ENCODE data around the gene NIN.

Gene NIN, protein sequence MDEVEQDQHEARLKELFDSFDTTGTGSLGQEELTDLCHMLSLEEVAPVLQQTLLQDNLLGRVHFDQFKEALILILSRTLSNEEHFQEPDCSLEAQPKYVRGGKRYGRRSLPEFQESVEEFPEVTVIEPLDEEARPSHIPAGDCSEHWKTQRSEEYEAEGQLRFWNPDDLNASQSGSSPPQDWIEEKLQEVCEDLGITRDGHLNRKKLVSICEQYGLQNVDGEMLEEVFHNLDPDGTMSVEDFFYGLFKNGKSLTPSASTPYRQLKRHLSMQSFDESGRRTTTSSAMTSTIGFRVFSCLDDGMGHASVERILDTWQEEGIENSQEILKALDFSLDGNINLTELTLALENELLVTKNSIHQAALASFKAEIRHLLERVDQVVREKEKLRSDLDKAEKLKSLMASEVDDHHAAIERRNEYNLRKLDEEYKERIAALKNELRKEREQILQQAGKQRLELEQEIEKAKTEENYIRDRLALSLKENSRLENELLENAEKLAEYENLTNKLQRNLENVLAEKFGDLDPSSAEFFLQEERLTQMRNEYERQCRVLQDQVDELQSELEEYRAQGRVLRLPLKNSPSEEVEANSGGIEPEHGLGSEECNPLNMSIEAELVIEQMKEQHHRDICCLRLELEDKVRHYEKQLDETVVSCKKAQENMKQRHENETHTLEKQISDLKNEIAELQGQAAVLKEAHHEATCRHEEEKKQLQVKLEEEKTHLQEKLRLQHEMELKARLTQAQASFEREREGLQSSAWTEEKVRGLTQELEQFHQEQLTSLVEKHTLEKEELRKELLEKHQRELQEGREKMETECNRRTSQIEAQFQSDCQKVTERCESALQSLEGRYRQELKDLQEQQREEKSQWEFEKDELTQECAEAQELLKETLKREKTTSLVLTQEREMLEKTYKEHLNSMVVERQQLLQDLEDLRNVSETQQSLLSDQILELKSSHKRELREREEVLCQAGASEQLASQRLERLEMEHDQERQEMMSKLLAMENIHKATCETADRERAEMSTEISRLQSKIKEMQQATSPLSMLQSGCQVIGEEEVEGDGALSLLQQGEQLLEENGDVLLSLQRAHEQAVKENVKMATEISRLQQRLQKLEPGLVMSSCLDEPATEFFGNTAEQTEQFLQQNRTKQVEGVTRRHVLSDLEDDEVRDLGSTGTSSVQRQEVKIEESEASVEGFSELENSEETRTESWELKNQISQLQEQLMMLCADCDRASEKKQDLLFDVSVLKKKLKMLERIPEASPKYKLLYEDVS (N-terminal part only)

DNA sequence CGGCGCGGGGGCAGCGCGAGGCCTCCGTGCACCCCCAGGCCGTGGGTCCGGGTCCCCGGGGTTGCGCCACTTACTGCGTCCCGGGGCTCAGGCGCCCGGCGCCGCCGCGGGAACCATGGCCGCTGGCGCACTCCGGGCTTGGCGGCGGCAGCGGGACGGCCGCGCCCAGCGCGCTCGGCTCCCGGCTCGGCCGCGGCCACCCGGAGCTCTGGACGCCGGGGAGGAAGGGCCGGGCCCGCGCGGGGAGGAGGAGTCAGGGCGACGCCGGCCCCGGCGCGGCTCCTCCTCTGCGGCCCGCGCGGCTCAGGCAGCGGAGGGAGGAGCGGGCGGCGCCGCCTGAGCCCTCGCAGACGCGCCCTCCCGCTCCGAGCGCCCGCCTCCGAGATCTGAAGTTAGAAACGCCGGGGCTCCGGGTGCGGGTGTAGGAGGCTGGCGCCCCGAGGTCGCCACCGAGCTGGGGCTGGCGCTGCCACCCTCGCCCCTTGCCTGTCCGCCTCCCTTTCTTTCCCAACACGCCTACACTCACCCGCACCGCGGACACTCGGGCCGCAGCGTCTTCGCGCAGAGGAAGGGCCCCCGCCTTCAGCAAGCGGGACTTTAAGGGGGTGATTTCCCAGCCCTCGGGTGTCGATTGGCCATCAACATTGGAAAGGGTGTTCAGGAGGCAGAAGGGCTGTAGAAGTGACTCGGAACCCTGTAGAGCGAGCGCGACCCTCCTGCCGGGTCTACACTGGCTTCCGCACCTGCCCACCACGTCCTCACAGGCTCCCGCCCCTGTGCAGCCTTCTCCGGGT is at the start of gene NIN:
Gene NIN, minus strand, starts transcription at position 231 of the 794 bp plus-strand sequence. CDS start 9,106 bp downstream, outside the sequence.
- peak; percentile 53 for DNase-seq (ENCODE audit: low spot score)

DNA sequence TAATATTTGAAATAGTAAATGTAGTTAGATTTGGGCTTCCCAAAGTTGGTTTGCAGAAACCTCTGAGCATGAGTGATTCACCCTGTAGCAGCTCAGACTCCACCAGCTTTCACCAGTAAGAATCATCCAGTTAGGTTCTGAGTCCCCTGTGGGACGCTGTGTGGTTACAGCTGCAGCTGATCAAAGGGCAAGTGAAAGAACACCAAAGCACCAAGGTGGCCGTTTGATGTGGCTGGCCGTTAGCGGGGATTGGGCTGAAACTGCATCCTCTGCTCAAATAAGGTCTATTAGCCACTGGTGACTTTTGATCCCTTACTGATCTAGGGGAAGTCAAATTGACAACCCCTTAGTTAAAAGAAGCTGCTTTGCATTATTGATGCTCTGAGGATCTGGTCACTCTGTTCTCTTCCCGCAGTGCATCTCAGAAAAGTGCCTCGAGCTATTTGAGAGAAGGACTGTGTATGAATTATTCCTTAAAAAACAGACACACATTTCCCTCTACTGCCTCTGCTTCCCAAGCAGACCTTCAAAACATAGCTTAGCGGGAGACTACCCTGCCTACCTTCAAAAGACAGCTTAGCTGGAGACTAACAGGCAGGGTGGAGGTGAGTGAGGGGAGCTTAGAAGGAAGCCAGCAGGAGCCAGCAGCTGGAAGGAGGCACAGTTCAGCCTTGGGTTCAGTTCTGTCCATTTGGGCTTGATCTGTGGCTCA is 44.6 kb upstream of the NIN start:
- peak; percentile 24 for DNase-seq (ENCODE audit: low spot score)

DNA sequence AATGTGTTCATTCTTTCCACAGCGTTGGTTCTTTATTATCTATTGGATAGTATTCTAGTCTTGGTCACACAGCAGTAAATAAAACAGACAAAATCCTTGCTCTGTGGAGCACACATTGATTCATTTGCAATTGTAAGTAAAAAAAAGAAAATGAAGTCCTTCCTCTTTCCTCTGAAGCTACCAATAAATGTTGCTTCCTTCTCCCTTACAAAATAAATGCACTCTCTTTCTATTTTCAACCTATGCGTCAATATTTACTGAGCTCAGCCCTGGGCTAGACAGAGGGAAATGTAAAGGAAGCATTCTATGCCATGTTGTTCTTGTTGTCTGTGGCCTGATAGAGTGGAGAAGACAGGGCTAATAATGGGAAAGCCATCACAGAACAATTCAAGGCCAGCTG is 43.8 kb upstream of the NIN start:
- DNase-seq (ENCODE audit: low spot score): peak; percentile 19

DNA sequence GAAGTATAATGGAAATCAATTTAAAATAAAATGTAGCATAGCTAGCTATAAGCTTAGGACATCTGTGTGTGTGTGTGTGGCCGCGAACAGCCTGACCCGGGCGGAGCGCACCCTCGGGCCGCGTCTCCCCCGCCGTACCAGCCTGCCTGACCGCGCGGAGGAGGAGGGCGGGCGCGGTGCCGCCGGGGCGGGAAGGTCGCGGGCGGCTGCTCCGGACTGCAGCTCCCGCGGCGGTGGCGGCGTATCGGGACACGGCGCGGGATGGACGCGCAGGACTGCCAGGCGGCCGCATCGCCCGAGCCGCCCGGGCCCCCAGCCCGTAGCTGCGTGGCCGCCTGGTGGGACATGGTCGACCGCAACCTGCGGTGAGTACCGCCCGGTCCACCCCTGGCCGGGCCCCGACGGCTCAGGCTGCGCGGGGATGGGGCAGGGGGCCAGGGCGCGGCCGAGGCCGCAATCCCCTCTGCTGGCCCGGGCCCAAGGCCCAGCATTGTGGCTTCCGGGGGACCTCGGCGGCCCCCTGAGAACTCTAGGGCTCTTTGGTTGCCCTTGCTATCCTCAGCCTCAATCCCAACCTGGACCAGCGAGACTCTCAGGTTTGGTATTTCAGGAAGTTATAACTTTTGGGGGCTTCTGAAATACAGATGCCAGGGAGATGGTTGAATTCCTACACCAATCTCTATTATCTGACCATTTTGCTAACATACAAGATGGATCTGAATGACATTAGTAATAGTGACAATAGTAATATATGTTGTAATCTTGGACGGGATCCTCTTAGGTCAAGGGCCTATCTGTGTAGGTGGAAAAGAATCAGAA is 41.2 kb upstream of the NIN start, which contains the start of gene ABHD12B:
Gene ABHD12B, plus strand, starts transcription at position 140 of the 819 bp plus-strand sequence. Its CDS starts 122 bp downstream, at position 262.
- DNase-seq (ENCODE audit: low spot score): no peak

DNA sequence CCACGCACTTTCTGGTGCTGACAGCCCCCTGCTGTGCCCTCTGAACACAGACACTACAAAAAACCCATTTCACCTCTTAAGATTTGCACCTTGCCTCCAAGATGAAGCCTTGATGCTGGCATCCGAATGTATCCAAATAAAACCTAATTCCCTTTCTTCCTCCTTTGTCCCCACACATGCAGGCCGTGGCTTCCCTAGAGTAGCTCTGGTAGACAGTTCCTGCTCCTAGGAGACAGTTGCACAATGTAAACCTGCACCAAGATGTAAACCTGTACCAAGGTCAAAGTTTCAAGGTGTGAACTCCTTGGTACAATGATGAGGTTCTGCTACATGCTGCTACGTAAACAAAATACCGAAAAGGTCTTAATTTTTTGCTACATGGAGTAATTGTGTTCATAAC is 40.3 kb upstream of the NIN start:
- DNase-seq (ENCODE audit: low spot score): no peak

DNA sequence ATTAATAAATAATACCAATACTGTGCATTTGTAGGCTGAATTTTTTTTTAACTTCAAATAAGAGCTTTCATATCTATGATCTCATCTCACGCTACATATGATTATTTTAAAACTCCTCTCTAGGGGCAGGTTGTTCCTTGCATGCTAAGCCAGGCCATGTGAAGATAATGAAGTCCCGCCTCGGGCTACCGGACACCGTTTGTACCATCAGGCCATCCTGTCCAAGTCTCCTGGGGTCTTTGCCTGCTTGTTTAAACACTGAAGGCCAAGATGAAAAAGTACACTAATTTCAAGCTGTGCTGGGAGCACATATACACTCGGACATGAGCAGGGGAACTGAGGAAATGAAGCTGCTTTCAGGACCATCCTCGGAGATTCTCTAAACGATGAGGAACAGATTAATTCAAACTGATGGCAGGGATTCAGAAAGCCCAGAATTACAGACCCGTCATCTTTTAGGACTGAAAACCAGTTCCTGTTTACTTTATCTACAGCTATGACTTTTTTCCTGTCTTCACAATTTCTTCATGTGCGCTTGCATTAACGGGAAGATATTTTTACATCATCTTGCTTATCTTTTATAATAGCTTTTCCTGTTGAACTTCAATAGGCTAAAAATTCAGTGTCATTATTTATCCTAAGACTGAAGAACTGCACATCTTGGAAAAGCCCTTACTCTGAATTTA is 34.6 kb upstream of the NIN start:
- no peak for DNase-seq (ENCODE audit: low spot score)

DNA sequence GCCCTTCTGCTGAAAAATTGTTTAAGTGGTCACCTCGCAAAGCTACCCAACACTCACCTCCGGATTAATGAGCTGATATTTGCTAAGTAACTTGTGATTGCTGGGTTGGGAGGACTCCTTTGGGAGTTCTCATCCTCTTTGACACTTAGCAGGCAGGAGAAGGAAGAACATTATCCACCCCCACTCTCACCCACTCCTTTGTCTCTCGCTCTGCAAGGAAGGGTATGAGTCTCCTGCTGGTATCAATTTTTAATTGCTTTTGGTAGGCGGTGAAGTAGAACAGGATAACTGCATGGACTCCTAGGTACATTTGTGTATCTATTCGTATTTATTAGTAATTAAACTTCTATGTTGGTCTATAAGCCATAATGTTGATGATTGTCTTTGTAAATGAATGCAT is 34.0 kb upstream of the NIN start:
- DNase-seq (ENCODE audit: low spot score): no peak

DNA sequence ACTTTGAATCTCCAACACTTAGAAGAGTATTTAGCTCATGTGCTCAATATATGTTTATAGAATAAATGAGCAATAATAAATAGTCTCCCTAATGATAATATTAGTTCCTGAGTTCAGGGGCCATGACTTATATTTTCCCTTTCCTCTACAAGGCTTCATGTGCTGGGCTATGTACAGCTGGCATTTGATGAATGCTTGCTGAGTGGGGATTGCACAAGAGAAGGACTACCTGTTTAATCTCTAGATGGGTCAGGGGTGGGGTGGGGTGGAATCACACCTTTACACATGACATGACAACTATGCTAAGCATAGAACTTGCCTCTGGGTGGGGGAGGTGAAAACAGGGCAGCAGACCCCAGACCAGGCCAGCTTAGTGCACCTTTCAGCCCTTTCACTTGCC is 33.3 kb upstream of the NIN start:
- no peak for DNase-seq (ENCODE audit: low spot score)

DNA sequence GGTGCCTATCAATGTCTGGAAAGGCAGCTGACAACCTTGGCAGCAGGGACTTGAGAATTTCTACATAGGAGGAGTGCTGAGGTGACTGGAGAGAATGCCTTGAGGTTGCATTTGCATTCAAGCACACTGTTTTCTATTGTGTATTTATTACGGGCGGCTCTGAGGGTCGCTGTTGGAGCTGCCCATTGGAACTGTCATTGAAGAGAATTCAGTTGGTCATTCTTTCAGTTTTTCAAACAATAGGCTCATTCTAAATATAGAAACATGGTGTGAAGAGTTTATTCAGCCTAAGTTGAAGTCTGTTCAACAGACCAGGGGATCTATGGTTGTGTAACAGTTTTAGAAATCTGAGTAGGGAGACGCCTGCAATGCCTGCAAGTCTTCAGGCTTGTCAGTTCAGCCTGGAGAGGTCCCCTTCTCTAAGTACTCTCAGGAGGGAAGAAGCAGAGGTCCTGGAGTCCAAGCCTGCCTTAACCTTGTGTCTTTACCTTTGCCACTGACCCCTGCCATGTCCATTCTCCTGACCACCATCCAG is 31.1 kb upstream of the NIN start:
- no peak for DNase-seq (ENCODE audit: low spot score)

DNA sequence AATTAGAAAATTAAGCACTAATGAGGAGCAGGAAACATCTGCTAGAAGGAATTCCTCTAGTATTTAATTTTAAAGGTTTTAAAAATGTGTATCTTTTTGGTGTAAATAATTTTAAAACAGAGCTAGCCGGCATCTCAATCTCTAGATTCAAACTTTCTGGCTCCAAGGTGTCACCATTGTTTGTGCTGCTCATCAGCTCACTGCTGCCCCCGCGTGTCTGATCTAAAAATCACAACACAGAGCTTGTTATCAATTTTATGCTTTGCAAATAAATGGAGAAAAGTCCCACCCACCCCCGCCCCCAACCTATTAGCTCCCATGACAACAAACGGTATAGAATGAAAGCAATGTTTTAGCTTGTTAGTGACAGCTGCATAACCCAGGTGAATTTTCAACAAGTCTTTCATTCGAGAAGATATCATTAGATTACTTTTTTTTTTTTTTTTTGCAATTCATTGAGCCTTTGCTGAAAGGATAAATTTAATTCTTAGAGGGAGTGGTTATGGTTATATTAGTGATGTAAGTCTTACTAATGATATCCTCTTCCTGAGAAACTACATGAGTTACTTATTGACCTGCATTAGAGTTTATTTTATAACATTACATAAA is 29.6 kb upstream of the NIN start:
- peak; percentile 56 for DNase-seq (ENCODE audit: low spot score)

DNA sequence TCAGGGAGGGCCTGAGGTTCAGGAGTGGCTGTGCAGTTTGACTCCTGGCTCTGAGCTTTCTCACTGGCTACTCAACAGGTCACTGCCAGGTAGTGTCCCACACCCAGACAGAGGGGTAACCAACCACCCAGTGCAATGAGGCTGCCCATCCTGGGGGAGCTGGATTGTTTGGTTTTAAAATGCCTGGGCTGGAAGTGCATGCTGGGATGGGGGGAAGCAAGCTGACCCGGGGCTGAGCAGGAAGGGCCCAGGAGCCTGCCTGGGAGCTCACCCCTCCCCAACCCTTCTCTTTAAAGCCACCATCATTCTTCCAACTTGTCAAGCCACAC is 28.3 kb upstream of the NIN start:
- peak; percentile 19 for DNase-seq (ENCODE audit: low spot score)

DNA sequence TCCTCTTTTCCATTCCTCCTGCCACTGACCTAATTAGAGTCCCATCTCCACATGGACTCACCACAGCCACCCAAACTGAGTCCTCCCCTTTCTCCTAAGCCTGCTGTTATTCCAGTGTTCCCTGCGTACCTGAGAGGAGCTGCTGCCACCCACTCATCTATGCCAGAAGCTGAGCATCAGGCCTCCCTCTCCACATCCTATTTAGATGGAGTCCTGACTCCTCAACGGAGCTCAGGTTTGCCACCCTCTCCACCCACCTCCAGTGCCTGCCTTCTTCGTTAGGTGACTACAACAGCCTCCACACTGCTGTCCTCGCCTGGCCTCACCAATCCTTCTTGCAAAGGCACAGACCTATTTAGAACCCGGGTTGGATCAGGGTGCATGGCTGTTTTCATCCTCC is 25.7 kb upstream of the NIN start:
- no peak for DNase-seq (ENCODE audit: low spot score)

DNA sequence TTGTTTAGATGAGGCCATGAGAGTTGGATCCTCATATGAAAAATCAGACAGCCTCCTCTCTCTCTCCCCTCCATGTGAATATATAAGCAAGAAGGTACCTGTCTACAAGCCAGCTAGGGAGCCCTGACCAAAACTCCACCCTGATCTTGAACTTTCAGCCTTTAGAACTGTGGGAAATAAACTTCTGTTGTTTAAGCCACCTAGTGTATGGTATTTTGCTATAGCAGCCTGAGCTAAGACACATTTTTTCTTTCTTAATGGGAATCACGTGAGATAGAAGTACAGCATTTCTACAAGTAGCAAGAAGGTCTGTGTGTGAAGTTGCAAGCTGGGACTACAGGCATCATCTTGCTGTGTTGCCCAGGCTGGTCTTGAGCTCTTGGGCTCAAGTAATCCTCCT is 24.6 kb upstream of the NIN start:
- DNase-seq (ENCODE audit: low spot score): no peak

DNA sequence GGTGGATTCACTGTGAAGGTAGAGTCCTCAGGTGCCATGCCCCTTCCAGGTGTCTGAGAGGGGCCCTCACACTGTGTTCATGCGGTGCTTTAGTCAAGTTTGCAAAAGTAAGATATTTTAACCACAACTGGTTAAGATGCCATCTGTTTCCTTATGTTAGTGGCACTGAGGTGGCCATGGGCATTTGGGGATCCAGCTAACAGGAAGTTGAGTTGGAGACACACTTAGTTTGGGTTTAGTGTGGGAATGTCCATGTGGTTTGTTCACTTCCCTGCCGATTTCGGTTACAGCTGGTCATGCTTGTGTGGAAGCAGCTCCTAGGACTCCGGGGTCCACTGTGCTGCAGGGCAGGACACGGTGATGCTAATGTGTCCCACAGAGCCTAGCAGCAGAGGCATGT is 23.6 kb upstream of the NIN start:
- DNase-seq (ENCODE audit: low spot score): no peak

DNA sequence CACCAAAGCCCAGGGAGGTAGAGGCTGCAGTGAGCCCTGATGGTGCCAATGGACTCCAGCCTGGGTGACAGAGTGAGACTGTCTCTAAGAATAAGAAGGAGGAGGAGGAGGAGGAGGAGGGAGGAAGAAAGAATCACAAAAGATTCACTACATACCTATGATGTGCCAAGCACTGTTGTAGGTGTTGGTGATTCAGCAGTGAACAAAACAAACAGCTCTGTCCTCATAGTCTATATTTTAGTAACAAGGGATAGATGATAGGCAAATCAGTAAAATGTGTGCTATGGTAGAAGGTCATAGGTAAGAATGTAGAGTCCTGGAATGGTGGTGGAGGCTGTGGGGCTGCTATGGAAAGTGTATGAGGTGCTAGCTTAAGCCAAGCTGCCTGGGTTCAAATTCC is 22.9 kb upstream of the NIN start:
- no peak for DNase-seq (ENCODE audit: low spot score)

DNA sequence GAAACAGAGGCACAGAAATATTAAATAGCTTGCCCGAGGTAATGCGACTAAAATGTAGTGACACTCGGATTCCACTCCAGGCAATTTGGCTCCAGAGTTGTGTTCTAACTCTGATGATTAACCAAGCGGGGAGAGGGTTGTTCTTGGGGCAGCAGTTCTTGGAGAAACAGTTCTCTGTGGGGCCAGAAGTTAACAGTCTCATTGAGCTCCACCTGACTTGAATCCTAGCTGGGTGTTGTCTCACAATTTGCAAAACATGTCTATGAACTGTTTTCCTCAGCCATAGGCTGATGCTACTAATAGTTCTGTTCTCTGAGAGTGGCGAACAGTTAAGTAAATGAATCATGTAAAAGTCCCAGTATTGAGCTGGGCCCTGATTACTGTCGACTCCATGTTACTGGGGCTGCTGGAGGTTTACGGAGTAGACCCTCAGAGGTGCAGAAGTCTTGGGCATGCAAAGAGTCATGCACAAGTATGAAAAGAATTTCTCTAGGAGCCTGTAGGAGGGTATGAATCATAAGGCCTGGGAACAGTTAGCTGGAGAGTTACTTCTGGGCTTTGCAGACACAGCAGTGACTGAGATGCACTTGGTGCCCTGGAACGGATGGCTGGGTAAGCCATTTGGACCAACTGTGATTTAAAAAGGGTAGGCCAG is 15.4 kb upstream of the NIN start:
- DNase-seq (ENCODE audit: low spot score): no peak

DNA sequence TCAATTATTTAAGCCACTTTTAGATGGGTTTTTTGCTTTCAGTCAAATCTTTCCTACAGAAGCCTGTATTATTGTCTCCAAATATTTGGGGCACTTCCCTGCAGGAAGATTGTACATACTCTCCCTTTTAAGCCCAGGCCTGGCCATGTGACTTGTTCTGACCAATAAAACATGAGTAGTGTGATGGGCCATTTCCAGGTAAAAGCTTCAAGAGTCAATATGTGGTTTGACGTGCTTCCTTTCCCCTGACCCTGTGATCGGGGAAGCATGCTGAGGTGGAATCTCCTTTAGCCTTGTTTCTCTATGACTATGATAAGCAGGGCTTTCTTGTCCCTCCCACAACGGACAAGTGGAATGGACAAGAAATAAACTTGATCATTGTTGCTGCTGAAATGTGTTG is 14.2 kb upstream of the NIN start:
- DNase-seq (ENCODE audit: low spot score): no peak

DNA sequence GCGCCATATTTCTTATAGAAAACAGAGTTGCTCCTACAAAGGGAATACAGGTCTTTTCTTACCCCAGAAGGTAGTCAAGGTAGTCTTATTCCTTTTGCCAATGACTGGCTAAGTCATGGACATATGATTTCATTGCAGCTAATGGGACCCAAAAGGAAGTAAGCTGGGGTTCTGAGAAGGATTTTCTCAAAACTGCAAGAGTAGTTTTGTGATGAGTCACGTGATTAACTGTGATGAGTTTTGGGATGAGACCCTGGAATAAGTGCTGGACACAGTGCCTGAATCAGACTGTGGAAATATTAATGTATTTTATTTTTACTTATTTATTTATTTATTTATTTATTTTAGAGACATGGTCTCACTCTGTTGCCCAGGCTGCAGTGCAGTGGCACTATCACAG is 13.4 kb upstream of the NIN start:
- no peak for DNase-seq (ENCODE audit: low spot score)

Data from HuH-7.5 (cell line).